ENCODE results near the gene ZNF366. TPM values are rescaled to one million over a fixed set of nuclear protein-coding genes. Genes with fewer than 3 reads are reported as not detected.

The ZNF366 gene
- total RNA-seq, 4 donors from 2014 or later: 0.29 to 20.5 (median 12.1) TPM

DNA sequence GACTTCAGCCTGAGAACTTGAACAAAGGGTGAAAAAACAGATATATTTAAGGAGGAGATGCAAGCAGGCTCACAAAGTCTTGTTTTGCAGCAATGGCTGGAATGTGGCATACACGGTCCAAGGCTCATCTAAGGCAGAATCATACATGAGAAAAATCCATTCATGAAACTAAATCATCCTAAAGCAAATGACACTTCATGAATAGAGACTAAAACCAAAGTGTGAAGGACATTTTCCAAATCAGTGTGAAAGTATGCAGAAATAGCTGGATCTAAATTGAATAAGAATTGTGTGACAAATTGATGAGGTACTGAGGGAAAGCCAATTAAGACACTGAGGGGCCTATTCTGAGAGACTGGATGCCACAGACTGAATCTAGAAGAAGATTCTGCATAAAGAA is 27.3 kb downstream of the ZNF366 start:
- TF ChIP-seq, protein P1, sequence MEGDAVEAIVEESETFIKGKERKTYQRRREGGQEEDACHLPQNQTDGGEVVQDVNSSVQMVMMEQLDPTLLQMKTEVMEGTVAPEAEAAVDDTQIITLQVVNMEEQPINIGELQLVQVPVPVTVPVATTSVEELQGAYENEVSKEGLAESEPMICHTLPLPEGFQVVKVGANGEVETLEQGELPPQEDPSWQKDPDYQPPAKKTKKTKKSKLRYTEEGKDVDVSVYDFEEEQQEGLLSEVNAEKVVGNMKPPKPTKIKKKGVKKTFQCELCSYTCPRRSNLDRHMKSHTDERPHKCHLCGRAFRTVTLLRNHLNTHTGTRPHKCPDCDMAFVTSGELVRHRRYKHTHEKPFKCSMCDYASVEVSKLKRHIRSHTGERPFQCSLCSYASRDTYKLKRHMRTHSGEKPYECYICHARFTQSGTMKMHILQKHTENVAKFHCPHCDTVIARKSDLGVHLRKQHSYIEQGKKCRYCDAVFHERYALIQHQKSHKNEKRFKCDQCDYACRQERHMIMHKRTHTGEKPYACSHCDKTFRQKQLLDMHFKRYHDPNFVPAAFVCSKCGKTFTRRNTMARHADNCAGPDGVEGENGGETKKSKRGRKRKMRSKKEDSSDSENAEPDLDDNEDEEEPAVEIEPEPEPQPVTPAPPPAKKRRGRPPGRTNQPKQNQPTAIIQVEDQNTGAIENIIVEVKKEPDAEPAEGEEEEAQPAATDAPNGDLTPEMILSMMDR (IDR thresholded peaks at IDR 0.05): no peak
- no peak for TF ChIP-seq POLR2A (IDR thresholded peaks at IDR 0.05)
- DNase-seq: no peak
- H3K27ac ChIP-seq: no peak overlapping the region
- intact Hi-C loops (cut with DNase I; ENCODE audit: low total_unique reads): no loop called here
- H3K36me3 ChIP-seq: no peaks in the 10 kb centered on the region
- H3K9me3 ChIP-seq: no peaks in the 10 kb centered on the region
- H3K4me1 ChIP-seq: no peaks in the 10 kb centered on the region
- no peak overlapping the region for H3K4me3 ChIP-seq
- no peaks in the 10 kb centered on the region for H3K27me3 ChIP-seq

DNA sequence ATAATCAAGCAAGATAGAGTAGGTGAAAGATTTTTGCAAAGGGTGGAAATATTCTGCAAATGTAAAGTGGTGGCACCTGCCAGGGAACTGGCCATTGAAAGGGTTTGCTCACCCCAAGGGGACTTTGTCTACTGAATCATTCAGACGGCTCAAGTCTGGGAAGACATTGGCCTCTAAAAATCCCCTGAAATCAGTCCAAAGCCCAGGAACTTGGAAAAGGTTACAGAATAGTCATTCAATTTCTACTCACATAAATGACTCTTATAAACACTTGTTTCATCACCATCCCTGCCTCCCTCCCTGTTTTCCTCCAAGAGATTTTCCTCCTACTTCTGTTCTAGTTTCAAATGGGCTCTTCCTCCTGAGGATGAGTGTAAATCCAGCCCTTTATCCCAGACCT is 28.5 kb downstream of the ZNF366 start:
- no peak for DNase-seq
- intact Hi-C loops (cut with DNase I; ENCODE audit: low total_unique reads): no loop called here
- no peaks in the 10 kb centered on the region for H3K9me3 ChIP-seq
- no peaks in the 10 kb centered on the region for H3K36me3 ChIP-seq
- H3K4me3 ChIP-seq: no peak overlapping the region
- no peaks in the 10 kb centered on the region for H3K4me1 ChIP-seq
- TF ChIP-seq, protein P1 (IDR thresholded peaks at IDR 0.05): no peak
- no peak for TF ChIP-seq POLR2A (IDR thresholded peaks at IDR 0.05)
- no peak overlapping the region for H3K27ac ChIP-seq
- H3K27me3 ChIP-seq: no peaks in the 10 kb centered on the region

DNA sequence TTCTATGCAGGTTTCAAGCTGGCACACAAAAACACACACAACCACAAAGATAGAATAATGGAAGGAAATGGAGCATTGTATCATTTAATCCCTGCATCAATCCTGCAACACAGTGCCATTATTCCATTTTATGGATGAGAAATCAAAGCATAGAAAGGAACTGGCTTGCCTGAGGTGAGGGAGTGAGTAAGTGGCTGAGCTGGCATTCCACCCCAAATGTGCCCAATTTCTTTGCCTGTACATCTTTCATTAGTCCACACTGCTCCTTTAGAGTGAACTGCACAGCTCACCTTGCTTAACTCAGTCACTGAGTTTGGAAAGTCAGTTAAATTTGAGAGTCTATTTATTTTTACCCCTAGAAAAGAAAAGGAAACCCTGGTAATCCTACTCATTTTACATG is 28.9 kb downstream of the ZNF366 start:
- Histone ChIP-seq H3K36me3 (no peaks in the 10 kb centered on the region), H3K4me1 (no peaks in the 10 kb centered on the region), H3K9me3 (no peaks in the 10 kb centered on the region), H3K27ac (no peak overlapping the region), H3K4me3 (no peak overlapping the region), H3K27me3 (no peaks in the 10 kb centered on the region)
- TF ChIP-seq, protein P1 (IDR thresholded peaks at IDR 0.05): no peak
- no peak for TF ChIP-seq POLR2A (IDR thresholded peaks at IDR 0.05)
- DNase-seq: no peak
- intact Hi-C loops (cut with DNase I; ENCODE audit: low total_unique reads): no loop called here

DNA sequence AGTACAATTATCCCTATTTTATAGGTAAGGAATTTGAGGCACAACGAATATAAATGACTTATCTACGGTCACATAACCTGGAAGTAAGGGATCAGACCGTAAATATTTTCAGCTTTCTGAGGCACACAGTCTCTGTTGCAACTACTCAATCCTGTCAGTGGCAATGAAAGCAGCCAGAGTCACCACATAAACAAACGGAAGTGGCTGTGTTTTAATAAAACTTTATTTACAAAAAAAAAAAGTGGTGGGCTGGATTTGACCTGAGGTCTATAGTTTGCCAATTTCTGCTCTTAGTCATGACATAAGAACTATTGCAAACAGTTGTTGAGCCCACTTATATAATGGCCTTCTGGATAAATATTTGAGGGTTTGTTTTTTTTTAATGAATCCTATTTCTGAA is 29.6 kb downstream of the ZNF366 start:
- Histone ChIP-seq H3K36me3 (no peaks in the 10 kb centered on the region), H3K27me3 (no peaks in the 10 kb centered on the region), H3K4me3 (no peak overlapping the region), H3K9me3 (no peaks in the 10 kb centered on the region), H3K27ac (no peak overlapping the region), H3K4me1 (no peaks in the 10 kb centered on the region)
- TF ChIP-seq, protein P1 (IDR thresholded peaks at IDR 0.05): no peak
- no peak for TF ChIP-seq POLR2A (IDR thresholded peaks at IDR 0.05)
- DNase-seq: no peak
- intact Hi-C loops (cut with DNase I; ENCODE audit: low total_unique reads): no loop called here

DNA sequence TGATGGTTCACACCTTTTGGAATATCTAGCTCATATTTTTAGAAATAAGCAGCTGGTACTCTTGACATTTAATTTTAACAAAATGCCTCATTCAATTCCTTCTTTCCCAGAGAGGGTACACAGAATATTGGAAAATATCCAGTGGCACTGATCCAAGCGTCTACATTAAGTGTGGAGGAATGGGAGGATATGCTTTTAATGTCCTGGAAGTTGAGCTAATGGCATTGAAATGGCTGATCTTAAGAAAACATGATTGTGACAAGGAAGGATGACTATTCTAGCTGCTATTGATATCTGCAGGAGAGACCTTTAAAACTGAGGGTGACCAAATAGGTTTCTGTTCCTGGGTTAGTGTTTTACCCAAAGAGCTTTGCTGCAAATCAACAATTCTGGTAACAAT is 30.0 kb downstream of the ZNF366 start:
- TF ChIP-seq, protein P1 (IDR thresholded peaks at IDR 0.05): no peak
- TF ChIP-seq POLR2A (IDR thresholded peaks at IDR 0.05): no peak
- H3K27ac ChIP-seq: no peak overlapping the region
- DNase-seq: no peak
- H3K36me3 ChIP-seq: no peaks in the 10 kb centered on the region
- no peaks in the 10 kb centered on the region for H3K4me1 ChIP-seq
- intact Hi-C loops (cut with DNase I; ENCODE audit: low total_unique reads): no loop called here
- no peaks in the 10 kb centered on the region for H3K9me3 ChIP-seq
- no peak overlapping the region for H3K4me3 ChIP-seq
- H3K27me3 ChIP-seq: no peaks in the 10 kb centered on the region

All from uterus (tissue), 4 donors.